HG03378 (cell line): ENCODE measurements around the gene MSH2.

Source experiments
- ATAC-seq: cut with Tn5 transposase; IDR thresholded peaks from one replicate; pipeline ENCODE4 v1.9.1; 2021; ENCODE audit warnings: mild to moderate bottlenecking, moderate library complexity; ENCODE audit not compliant: unreplicated experiment

MSH2 gene

GRCh38 chr2:47471429-47472116, 68.6 kb downstream of the MSH2 start:
- ATAC-seq, result no peak

GRCh38 chr2:47479863-47480262, 76.9 kb downstream of the MSH2 start:
- no peak for ATAC-seq

GRCh38 chr2:47483191-47483590, 80.2 kb downstream of the MSH2 start:
- ATAC-seq, result no peak

GRCh38 chr2:47484396-47484795, 81.4 kb downstream of the MSH2 start:
- no peak for ATAC-seq

GRCh38 chr2:47485177-47485576, 82.2 kb downstream of the MSH2 start:
- ATAC-seq, result no peak

GRCh38 chr2:47485751-47486300, 82.9 kb downstream of the MSH2 start:
- ATAC-seq, result no peak

- ATAC-seq, result peak; percentile 91
Measured at GRCh38 chr2:47486841-47487497, 84.0 kb downstream of the MSH2 start.

- no peak for ATAC-seq
Measured at GRCh38 chr2:47487498-47487875, 84.5 kb downstream of the MSH2 start.

- no peak for ATAC-seq
Measured at GRCh38 chr2:47488870-47489584, 86.1 kb downstream of the MSH2 start.

- ATAC-seq, result no peak
Measured at GRCh38 chr2:47490406-47490805, 87.5 kb downstream of the MSH2 start.

- no peak for ATAC-seq
Measured at GRCh38 chr2:47493317-47494035, 90.5 kb downstream of the MSH2 start.

GRCh38 chr2:47494267-47495130, 91.5 kb downstream of the MSH2 start:
- ATAC-seq, result no peak

GRCh38 chr2:47497843-47498460, 95.0 kb downstream of the MSH2 start:
- ATAC-seq, result no peak

- ATAC-seq, result no peak
Measured at GRCh38 chr2:47499093-47499492, 96.1 kb downstream of the MSH2 start.

- ATAC-seq, result no peak
Measured at GRCh38 chr2:47499621-47500309, 96.8 kb downstream of the MSH2 start.

GRCh38 chr2:47501374-47502200, 98.6 kb downstream of the MSH2 start:
- no peak for ATAC-seq

- ATAC-seq, result peak; percentile 80
Measured at GRCh38 chr2:47502498-47502897, 99.5 kb downstream of the MSH2 start.

- peak; percentile 79 for ATAC-seq
Measured at GRCh38 chr2:47503481-47504070, 100.6 kb downstream of the MSH2 start.
